RWPE1 (cell line): ENCODE results near the gene IFT20.
"Not testable (repeated sequence)": the region's sequence is repeated elsewhere in the genome, so short reads cannot be mapped to it uniquely, and the experiment has no call there.

Source experiments
- CTCF ChIA-PET: fragments of 350-600 bp; sonication (Branson Sonifier 250); formaldehyde crosslinking; extraction: SDS; loops from one replicate; lab custom pipeline; 2021; lab: Yijun Ruan, JAX
- POLR2A ChIA-PET: fragments of 400-600 bp; formaldehyde crosslinking; extraction: SDS; loops from one replicate; lab custom pipeline; 2020; ENCODE audit warnings: antibody characterized with exemption; ENCODE audit not compliant: low non-redundant PET; lab: Yijun Ruan, JAX
- DNase-seq: peaks from one replicate; pipeline ENCODE4 v3.0.0; 2012; ENCODE audit warnings: low spot score
- H3K27ac ChIP-seq: fragments of 450-650 bp; 2 replicates; pipeline ENCODE4 v1.5.1; 2017
- CTCF ChIP-seq: fragments of 450-650 bp; conservative IDR thresholded peaks from 2 replicates; pipeline ENCODE4 v1.5.1; 2017; ENCODE audit warnings: low read depth, mild to moderate bottlenecking

IFT20 gene

GRCh38 chr17:28344435-28344901 is 9.2 kb upstream of the IFT20 start:
- no peak for TF ChIP-seq CTCF
- H3K27ac ChIP-seq = peak overlapping the region; percentile 95
- ChIA-PET CTCF (no interaction called here), POLR2A (no interaction called here)
- no peak for DNase-seq

- CTCF ChIA-PET = no interaction called here
These were observed 8.7 kb upstream of the IFT20 start for GRCh38 chr17:28344011-28344410.

GRCh38 chr17:28343491-28343932 is 8.2 kb upstream of the IFT20 start:
- peak overlapping the region; percentile 95 for H3K27ac ChIP-seq
- POLR2A ChIA-PET = no interaction called here
- CTCF ChIA-PET = no interaction called here
- no peak for TF ChIP-seq CTCF
- no peak for DNase-seq

More at GRCh38 chr17:28344011-28344410, 8.7 kb upstream of the IFT20 start:
- H3K27ac ChIP-seq = peak overlapping the region; percentile 95
- POLR2A ChIA-PET = no interaction called here
- no peak for TF ChIP-seq CTCF
- no peak for DNase-seq

GRCh38 chr17:28342313-28342712 is 7.0 kb upstream of the IFT20 start:
- no peak for DNase-seq
- CTCF ChIA-PET = no interaction called here
- peak overlapping the region; percentile 95; the same call in 1 of the 2 replicates for H3K27ac ChIP-seq
- POLR2A ChIA-PET = no interaction called here
- TF ChIP-seq CTCF = no peak

GRCh38 chr17:28341516-28341915 is 6.2 kb upstream of the IFT20 start:
- CTCF ChIA-PET = no interaction called here
- DNase-seq = no peak
- H3K27ac ChIP-seq = peak overlapping the region; percentile 87; the same call in 1 of the 2 replicates
- POLR2A ChIA-PET = no interaction called here
- no peak for TF ChIP-seq CTCF

- no peak for TF ChIP-seq CTCF
- peak overlapping the region; percentile 87 for H3K27ac ChIP-seq
- ChIA-PET CTCF (interaction anchor here (0.6 kb wide), 1 partner anchor 111 kb away, joined by 3 read pairs; no protein-coding TSS in a partner anchor), POLR2A (no interaction called here)
- no peak for DNase-seq
These were observed 5.1 kb upstream of the IFT20 start for GRCh38 chr17:28340374-28340773.

- no peak for DNase-seq
- peak overlapping the region; percentile 87 for H3K27ac ChIP-seq
- ChIA-PET POLR2A (interaction anchor here (0.6 kb wide), 1 partner anchor 14 kb away, joined by 5 read pairs; no protein-coding TSS in a partner anchor), CTCF (no interaction called here)
- no peak for TF ChIP-seq CTCF
These were observed 4.2 kb upstream of the IFT20 start for GRCh38 chr17:28339431-28339830.

- DNase-seq = not testable (repeated sequence)
- peak overlapping the region; percentile 87 for H3K27ac ChIP-seq
- POLR2A ChIA-PET = interaction anchor here (0.6 kb wide), 1 partner anchor 14 kb away, joined by 5 read pairs; no protein-coding TSS in a partner anchor
- CTCF ChIA-PET = interaction anchor here (1.2 kb wide), 1 partner anchor 78 kb away, joined by 3 read pairs; no protein-coding TSS in a partner anchor
These were observed 3.5 kb upstream of the IFT20 start for GRCh38 chr17:28338769-28339212.
